Neural cell (in vitro differentiated cells): ENCODE data around the gene CROCC2.

Experiments
- EP300 ChIP-seq: fragments of 450-650 bp; conservative IDR thresholded peaks from 2 replicates; pipeline ENCODE4 v1.6.1; 2014; ENCODE audit warnings: antibody characterized with exemption, mild to moderate bottlenecking, moderate library complexity; ENCODE audit not compliant: poor library complexity, severe bottlenecking
- EZH2 ChIP-seq: fragments of 200-600, 300-800 bp; shearing (Covaris generic), sonication (generic); IDR thresholded peaks from 2 replicates; pipeline ENCODE4 v1.6.1; 2014; ENCODE audit warnings: antibody characterized with exemption, low read length, borderline replicate concordance, mild to moderate bottlenecking; ENCODE audit not compliant: insufficient read depth, poor library complexity, severe bottlenecking
- MXI1 ChIP-seq: fragments of 450-650 bp; conservative IDR thresholded peaks from 2 replicates; pipeline ENCODE4 v1.6.1; 2014; ENCODE audit warnings: antibody characterized with exemption, mild to moderate bottlenecking; ENCODE audit not compliant: poor library complexity, severe bottlenecking
- POLR2AphosphoS5 ChIP-seq: IDR thresholded peaks from 2 replicates; pipeline ENCODE4 v1.6.1; 2012
- RAD21 ChIP-seq: fragments of 450-650 bp; conservative IDR thresholded peaks from 2 replicates; pipeline ENCODE4 v1.6.1; 2014; ENCODE audit warnings: antibody characterized with exemption, mild to moderate bottlenecking, moderate library complexity
- SMC3 ChIP-seq: fragments of 450-650 bp; conservative IDR thresholded peaks from 2 replicates; pipeline ENCODE4 v1.6.1; 2014; ENCODE audit warnings: antibody characterized with exemption, mild to moderate bottlenecking, moderate library complexity; ENCODE audit not compliant: poor library complexity
- TAF1 ChIP-seq: IDR thresholded peaks from 2 replicates; pipeline ENCODE4 v1.6.1; 2012; ENCODE audit warnings: low read depth
- TF ChIP-seq, protein P1 (sequence below): fragments of 450-650 bp; IDR thresholded peaks from 2 replicates; pipeline ENCODE4 v1.5.1; 2014; ENCODE audit warnings: antibody characterized with exemption, mild to moderate bottlenecking, moderate library complexity; ENCODE audit not compliant: poor library complexity, severe bottlenecking
- TF ChIP-seq, protein P2 (sequence below): IDR thresholded peaks from 2 replicates; pipeline ENCODE4 v1.6.1; 2012; ENCODE audit warnings: borderline replicate concordance

GRCh38 chr2:241007880-241008710 is 102.0 kb downstream of the CROCC2 start:
- TF ChIP-seq, protein P1, sequence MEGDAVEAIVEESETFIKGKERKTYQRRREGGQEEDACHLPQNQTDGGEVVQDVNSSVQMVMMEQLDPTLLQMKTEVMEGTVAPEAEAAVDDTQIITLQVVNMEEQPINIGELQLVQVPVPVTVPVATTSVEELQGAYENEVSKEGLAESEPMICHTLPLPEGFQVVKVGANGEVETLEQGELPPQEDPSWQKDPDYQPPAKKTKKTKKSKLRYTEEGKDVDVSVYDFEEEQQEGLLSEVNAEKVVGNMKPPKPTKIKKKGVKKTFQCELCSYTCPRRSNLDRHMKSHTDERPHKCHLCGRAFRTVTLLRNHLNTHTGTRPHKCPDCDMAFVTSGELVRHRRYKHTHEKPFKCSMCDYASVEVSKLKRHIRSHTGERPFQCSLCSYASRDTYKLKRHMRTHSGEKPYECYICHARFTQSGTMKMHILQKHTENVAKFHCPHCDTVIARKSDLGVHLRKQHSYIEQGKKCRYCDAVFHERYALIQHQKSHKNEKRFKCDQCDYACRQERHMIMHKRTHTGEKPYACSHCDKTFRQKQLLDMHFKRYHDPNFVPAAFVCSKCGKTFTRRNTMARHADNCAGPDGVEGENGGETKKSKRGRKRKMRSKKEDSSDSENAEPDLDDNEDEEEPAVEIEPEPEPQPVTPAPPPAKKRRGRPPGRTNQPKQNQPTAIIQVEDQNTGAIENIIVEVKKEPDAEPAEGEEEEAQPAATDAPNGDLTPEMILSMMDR, result no peak
- TF ChIP-seq POLR2AphosphoS5 (no peak), TAF1 (no peak), EZH2 (no peak), SMC3 (no peak), RAD21 (no peak), EP300 (no peak), MXI1 (no peak)
- TF ChIP-seq, protein P2, sequence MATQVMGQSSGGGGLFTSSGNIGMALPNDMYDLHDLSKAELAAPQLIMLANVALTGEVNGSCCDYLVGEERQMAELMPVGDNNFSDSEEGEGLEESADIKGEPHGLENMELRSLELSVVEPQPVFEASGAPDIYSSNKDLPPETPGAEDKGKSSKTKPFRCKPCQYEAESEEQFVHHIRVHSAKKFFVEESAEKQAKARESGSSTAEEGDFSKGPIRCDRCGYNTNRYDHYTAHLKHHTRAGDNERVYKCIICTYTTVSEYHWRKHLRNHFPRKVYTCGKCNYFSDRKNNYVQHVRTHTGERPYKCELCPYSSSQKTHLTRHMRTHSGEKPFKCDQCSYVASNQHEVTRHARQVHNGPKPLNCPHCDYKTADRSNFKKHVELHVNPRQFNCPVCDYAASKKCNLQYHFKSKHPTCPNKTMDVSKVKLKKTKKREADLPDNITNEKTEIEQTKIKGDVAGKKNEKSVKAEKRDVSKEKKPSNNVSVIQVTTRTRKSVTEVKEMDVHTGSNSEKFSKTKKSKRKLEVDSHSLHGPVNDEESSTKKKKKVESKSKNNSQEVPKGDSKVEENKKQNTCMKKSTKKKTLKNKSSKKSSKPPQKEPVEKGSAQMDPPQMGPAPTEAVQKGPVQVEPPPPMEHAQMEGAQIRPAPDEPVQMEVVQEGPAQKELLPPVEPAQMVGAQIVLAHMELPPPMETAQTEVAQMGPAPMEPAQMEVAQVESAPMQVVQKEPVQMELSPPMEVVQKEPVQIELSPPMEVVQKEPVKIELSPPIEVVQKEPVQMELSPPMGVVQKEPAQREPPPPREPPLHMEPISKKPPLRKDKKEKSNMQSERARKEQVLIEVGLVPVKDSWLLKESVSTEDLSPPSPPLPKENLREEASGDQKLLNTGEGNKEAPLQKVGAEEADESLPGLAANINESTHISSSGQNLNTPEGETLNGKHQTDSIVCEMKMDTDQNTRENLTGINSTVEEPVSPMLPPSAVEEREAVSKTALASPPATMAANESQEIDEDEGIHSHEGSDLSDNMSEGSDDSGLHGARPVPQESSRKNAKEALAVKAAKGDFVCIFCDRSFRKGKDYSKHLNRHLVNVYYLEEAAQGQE, result no peak
